Subcutaneous adipose tissue (tissue), 4 donors: ENCODE measurements around the gene ASB4. TPM values are rescaled to one million over a fixed set of nuclear protein-coding genes. Genes with fewer than 3 reads are reported as not detected.

Source experiments
- CTCF ChIP-seq: fragments of 450-650 bp; IDR thresholded peaks from one replicate; pipeline ENCODE4 v1.5.1; 2016; ENCODE audit warnings: low read depth, mild to moderate bottlenecking, control low read depth, antibody characterized with exemption, moderate library complexity
- total RNA-seq, 4 donors: library from RNA; depleted of rRNA; stranded (reverse); fragments of >200 nt; gene quantifications; one replicate each; pipeline ENCODE4 v1.1.0, GENCODE V29; 2016

The ASB4 gene
- total RNA-seq, 4 donors from 2014 or later, result 0.19 to 0.44 (median 0.34) TPM; not detected in 1

DNA sequence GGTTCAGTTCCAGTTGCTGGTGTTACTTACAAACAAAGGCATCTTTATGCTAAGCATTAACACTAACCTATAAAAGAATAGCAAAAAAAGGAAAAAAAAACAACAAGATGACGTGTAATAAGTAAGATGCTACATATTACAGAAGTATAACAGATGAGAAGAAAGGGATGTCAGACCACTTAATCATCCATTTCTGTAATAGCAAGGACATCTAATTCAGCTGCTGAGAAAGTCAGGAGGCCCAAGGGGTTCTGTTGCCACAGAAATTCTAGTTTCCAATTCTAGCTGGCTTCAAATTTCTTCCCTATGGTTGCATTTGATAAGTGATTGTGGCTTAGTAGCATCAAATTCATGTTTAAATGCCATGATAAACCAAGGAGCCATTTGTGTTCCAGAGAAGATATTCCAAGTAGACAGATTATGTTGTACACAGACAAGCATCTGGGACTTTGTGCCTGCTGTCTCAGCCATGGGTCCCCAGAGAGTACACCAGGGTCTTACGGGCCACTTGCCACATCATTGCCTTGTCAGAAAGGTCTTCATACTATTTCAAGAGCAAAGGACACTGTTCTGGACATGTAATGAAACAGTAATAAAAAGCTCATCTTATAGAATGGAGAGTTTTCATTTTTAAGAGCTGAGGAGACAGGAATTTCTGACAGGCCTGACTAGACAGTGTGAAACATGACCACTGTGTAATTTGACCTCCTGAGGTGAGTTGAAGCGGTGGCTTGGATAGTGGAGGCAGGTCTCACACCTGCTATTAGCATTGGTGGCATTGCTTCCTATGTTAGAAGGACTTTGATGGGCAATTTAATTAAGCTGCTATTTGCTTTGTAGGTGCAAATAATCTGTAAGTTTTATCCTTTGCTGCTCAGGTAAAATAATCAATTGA lies 4.2 kb upstream of the ASB4 start:
- no peak for TF ChIP-seq CTCF

DNA sequence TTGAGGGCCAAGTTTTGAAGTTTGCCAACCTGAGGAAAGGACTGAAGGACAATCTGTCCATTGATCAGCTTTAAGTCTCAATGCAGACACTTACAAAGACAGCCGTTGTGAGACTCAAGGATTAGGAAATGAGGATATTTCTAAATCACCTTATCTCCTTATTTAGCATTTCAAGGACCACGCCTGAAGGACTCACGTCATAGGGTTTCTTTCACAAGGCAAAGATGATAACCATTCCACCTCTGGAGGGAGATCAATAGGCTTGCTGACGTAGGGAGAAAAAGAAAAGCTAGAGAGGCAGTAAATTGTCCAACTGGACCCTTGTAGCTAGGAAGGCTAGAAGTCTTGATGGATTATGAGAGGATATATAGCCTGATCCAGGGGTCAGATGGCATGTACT lies 3.3 kb upstream of the ASB4 start:
- no peak for TF ChIP-seq CTCF

GRCh38 chr7:95490231-95490762 lies 4.6 kb downstream of the ASB4 start:
- TF ChIP-seq CTCF, result no peak

- TF ChIP-seq CTCF, result no peak
Measured at GRCh38 chr7:95491201-95491600, 5.5 kb downstream of the ASB4 start.

DNA sequence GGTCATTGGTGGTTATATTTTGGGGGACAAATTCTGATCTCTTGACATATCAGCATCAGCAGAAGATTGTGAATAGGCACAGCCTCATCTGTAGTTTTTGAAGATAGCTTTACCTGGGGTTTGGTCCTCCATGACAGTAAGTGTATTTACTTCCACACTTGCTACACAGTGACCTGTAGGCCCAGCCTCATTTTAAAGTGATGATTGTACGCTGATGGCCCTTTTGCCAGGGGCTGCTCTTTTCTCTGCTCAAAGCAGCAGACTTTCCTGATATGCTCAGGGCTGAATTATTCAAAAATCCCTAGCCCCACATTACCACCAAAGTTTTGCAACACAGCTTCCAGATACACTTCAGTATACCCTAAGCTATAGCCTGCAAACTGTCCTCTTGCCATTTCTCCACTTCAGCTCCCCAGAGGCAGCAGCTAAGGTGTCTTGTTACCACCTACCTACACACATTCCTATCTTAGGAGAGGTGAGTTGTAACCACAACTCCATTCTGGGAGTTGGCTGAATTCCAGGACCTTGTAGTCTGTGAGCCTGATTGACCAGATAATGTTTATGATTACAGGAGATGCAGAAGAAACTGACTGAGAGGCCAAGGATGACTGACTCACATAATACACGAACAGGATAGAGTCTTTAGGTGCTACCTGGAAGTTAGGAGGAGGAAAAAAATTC lies 6.0 kb downstream of the ASB4 start:
- TF ChIP-seq CTCF, result no peak

DNA sequence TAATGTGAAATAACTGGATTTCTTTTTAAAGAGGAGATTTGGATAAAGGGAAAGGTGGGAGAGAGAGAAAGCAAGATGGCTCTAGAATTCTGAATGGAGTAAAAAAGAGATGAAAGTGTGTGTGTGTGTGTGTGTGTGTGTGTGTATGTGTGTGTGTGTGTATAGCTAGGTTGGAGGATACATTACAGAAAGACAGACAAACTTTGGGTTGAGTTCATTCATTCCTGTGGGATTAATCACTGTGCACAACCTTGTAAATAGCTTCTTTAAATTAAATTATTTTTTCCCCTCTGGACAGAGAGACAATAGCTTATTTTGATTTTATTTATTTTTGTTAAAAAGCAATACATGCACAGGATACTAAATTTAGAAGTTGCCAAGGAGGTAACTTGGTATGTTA lies 7.5 kb downstream of the ASB4 start:
- no peak for TF ChIP-seq CTCF

DNA sequence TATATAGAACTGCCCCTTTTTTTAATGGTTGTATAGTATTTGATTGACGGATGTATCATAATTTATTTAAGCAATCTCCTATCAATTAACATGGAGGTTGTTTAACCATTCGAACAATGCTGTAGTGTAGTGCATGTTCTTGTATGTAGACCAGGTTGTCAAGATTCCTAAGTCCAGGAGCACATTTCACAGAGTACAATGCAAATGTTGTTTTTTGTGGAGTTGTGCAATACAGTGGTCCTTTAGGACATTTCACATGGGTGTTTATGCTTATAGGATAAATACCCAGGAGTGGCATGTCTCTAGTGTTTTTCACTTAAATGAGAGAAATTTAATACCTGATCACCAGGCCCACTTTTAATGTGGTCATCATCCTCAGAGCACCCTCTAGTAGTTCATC lies 8.1 kb downstream of the ASB4 start:
- TF ChIP-seq CTCF, result no peak
